ENCODE measurements around the gene PODNL1.

Gene PODNL1

DNA sequence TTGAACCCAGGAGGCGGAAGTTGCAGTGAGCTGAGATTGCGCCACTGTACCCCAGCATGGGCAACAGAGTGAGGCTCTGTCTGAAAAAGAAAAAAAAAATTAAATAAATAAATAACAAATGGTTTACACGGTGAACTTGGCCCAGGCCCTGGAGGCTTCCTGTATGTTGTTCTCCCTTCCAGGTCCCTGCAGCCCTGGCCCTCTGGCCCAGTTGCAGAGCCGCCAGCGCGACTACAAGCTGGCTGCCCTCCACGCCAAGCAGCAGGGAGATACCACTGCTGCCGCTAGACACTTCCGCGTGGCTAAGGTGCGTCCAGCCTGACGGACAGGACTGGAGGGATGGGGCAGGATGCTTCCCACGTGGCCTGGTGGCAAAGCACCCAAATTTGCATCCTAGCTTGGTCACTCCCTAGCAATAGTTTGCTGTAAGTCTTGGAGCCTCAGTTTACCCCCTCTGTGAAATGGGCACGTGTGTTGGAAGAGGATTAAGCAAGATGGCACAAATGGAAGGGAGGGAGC lies 20.3 kb downstream of the PODNL1 start:
- H3K27ac ChIP-seq (ENCODE audit: extremely low read depth, low read depth, low read length) = no peak overlapping the region
- no peak overlapping the region for H3K4me3 ChIP-seq (ENCODE audit: low read depth, low read length)
- peaks cover 66 to 91% of the 10 kb centered on the region in 2 experiments for H3K36me3 ChIP-seq (ENCODE audit: control insufficient read depth in 2 of 2, insufficient read depth in 1 of 2, low read length in 2 of 2)
- TF ChIP-seq ZNF157 (tag by site-specific recombination; IDR thresholded peaks at IDR 0.05) = peak; percentile 83
- TF ChIP-seq, protein P1, sequence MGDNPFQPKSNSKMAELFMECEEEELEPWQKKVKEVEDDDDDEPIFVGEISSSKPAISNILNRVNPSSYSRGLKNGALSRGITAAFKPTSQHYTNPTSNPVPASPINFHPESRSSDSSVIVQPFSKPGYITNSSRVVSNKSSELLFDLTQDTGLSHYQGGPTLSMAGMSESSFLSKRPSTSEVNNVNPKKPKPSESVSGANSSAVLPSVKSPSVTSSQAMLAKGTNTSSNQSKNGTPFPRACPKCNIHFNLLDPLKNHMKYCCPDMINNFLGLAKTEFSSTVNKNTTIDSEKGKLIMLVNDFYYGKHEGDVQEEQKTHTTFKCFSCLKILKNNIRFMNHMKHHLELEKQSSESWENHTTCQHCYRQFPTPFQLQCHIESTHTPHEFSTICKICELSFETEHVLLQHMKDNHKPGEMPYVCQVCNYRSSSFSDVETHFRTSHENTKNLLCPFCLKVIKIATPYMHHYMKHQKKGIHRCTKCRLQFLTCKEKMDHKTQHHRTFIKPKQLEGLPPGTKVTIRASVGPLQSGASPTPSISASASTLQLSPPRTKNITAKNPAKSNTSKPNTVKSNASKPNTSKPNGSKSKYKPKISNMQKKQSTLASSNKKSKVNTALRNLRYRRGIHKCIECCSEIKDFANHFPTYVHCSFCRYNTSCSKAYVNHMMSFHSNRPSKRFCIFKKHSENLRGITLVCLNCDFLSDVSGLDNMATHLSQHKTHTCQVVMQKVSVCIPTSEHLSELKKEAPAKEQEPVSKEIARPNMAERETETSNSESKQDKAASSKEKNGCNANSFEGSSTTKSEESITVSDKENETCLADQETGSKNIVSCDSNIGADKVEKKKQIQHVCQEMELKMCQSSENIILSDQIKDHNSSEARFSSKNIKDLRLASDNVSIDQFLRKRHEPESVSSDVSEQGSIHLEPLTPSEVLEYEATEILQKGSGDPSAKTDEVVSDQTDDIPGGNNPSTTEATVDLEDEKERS (tag by site-specific recombination; IDR thresholded peaks at IDR 0.05) = peak; percentile 55; the same call in 1 of the 2 replicates
- TF ChIP-seq, protein P2, sequence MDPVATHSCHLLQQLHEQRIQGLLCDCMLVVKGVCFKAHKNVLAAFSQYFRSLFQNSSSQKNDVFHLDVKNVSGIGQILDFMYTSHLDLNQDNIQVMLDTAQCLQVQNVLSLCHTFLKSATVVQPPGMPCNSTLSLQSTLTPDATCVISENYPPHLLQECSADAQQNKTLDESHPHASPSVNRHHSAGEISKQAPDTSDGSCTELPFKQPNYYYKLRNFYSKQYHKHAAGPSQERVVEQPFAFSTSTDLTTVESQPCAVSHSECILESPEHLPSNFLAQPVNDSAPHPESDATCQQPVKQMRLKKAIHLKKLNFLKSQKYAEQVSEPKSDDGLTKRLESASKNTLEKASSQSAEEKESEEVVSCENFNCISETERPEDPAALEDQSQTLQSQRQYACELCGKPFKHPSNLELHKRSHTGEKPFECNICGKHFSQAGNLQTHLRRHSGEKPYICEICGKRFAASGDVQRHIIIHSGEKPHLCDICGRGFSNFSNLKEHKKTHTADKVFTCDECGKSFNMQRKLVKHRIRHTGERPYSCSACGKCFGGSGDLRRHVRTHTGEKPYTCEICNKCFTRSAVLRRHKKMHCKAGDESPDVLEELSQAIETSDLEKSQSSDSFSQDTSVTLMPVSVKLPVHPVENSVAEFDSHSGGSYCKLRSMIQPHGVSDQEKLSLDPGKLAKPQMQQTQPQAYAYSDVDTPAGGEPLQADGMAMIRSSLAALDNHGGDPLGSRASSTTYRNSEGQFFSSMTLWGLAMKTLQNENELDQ (tag by site-specific recombination; IDR thresholded peaks at IDR 0.05; ENCODE audit: low read depth) = no peak
- 0 out of 2 replicates have a peak, but pooled peaks have one; percentile 22 for TF ChIP-seq KLF8 (tag by site-specific recombination; IDR thresholded peaks at IDR 0.05)
- TF ChIP-seq, protein P3, sequence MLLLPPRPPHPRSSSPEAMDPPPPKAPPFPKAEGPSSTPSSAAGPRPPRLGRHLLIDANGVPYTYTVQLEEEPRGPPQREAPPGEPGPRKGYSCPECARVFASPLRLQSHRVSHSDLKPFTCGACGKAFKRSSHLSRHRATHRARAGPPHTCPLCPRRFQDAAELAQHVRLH (tag by site-specific recombination; IDR thresholded peaks at IDR 0.05) = 0 out of 2 replicates have a peak, but pooled peaks have one; percentile 57
- 0 out of 2 replicates have a peak, but pooled peaks have one; percentile 7 for TF ChIP-seq ZBTB8A (tag by site-specific recombination; IDR thresholded peaks at IDR 0.05)
- no peak for TF ChIP-seq ZNF169 (tag by site-specific recombination; IDR thresholded peaks at IDR 0.05)
- CTCF ChIA-PET = no interaction called here
- no peaks in the 10 kb centered on the region for H3K4me1 ChIP-seq (ENCODE audit: control insufficient read depth, insufficient read depth, low read length)
- POLR2A ChIA-PET = no interaction called here
- H3K9me3 ChIP-seq (ENCODE audit: control insufficient read depth, insufficient read depth, low read depth, low read length) = no peaks in the 10 kb centered on the region

DNA sequence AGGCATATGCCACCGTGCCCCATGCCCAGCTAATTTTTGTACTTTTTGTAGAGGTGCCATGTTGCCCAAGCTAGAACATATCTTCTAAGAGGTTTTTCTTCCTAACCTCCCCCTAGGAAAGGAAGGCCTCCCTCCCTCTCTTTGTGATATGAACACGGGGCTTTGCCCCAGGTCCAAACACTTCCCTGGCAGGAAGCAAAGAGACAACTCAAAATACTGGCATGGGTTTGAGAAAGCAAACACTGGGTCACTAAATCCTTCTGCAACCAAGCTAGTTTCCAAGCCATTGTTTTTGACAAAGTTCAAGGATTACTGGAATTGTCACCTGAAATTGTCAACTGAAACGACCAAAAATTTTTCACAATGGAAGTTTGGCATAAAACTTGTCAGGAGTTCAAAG lies 23.4 kb downstream of the PODNL1 start:
- no peak for TF ChIP-seq ZNF624 (tag by site-specific recombination; IDR thresholded peaks at IDR 0.05)
- TF ChIP-seq ZFHX2 (tag by site-specific recombination; conservative IDR thresholded peaks at IDR 0.05) = no peak
- no peak for TF ChIP-seq ZNF629 (tag by site-specific recombination; IDR thresholded peaks at IDR 0.05)
- TF ChIP-seq ZNF24 (tag by site-specific recombination; IDR thresholded peaks at IDR 0.05) = no peak
- no peak for TF ChIP-seq YY2 (tag by site-specific recombination; IDR thresholded peaks at IDR 0.05)
- no peak for TF ChIP-seq ZNF830 (tag by site-specific recombination; IDR thresholded peaks at IDR 0.05; ENCODE audit: low read depth)
- no peak for TF ChIP-seq SP7 (tag by site-specific recombination; IDR thresholded peaks at IDR 0.05)
- TF ChIP-seq ZNF175 (tag by site-specific recombination; IDR thresholded peaks at IDR 0.05) = no peak
- TF ChIP-seq ZNF23 (tag by site-specific recombination; IDR thresholded peaks at IDR 0.05; ENCODE audit: borderline replicate concordance) = no peak
- no peak for TF ChIP-seq ZFP69B (tag by site-specific recombination; IDR thresholded peaks at IDR 0.05)
- no peak for TF ChIP-seq REPIN1 (tag by site-specific recombination; IDR thresholded peaks at IDR 0.05; ENCODE audit: low read depth)
- TF ChIP-seq YY1 (tag by site-specific recombination; IDR thresholded peaks at IDR 0.05) = no peak
- TF ChIP-seq ZNF654 (tag by site-specific recombination; IDR thresholded peaks at IDR 0.05; ENCODE audit: low read depth) = no peak
- TF ChIP-seq TRIM28 (IDR thresholded peaks at IDR 0.05; ENCODE audit: borderline replicate concordance, low read length) = no peak
- TF ChIP-seq ZNF354C (tag by site-specific recombination; IDR thresholded peaks at IDR 0.05; ENCODE audit: borderline replicate concordance, low read depth) = no peak
- no peak for TF ChIP-seq FEZF1 (tag by site-specific recombination; IDR thresholded peaks at IDR 0.05)
- no peak for TF ChIP-seq ZNF701 (tag by site-specific recombination; IDR thresholded peaks at IDR 0.05)
- no peaks in the 10 kb centered on the region for H3K4me1 ChIP-seq (ENCODE audit: control insufficient read depth, insufficient read depth, low read length)
- ChIA-PET POLR2A (no interaction called here), CTCF (interaction anchor here (0.6 to 1.0 kb wide), 2 partner anchors 12 to 163 kb away, joined by 3 read pairs; no protein-coding TSS in a partner anchor)
- H3K36me3 ChIP-seq (ENCODE audit: control insufficient read depth in 2 of 2, insufficient read depth in 1 of 2, low read length in 2 of 2) = peaks cover 67 to 86% of the 10 kb centered on the region in 2 experiments
- H3K27ac ChIP-seq (ENCODE audit: extremely low read depth, low read depth, low read length) = no peak overlapping the region
- H3K4me3 ChIP-seq (ENCODE audit: low read depth, low read length) = no peak overlapping the region
- no peaks in the 10 kb centered on the region for H3K9me3 ChIP-seq (ENCODE audit: control insufficient read depth, insufficient read depth, low read depth, low read length)

Data from HEK293 (cell line).